MM.1S (cell line): ENCODE data around the gene ADPRS.

Experiments
- EZH2 ChIP-seq: fragments of 300-600 bp; sonication (generic); optimal IDR thresholded peaks from 2 replicates; pipeline ENCODE3; 2017; ENCODE audit warnings: low read depth, mild to moderate bottlenecking, antibody characterized with exemption, low read length, mixed read lengths
- TF ChIP-seq, protein P1 (sequence below): fragments of 300-600 bp; sonication (generic); IDR thresholded peaks from 2 replicates; pipeline ENCODE4 v1.5.1; 2016; ENCODE audit warnings: antibody characterized with exemption, low read length, mixed read lengths

DNA sequence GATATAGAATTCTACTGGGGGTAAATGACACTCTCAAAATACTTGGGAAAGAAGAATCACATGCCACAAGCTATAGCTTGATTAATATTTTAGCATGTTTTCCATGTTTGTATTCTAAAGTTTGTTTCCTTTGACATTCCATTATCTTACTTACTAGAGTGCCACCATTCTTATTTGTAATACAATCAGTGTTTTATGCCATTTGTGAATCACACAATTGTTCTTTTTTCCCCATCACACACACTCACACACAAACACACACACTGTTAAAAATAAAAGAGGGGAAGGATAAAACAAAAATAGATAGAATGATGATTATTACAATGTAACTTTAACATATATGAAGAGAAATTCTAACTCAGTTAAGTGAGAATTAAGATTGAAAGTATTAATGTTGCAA, 20.8 kb upstream of the ADPRS start:
- TF ChIP-seq, protein P1, sequence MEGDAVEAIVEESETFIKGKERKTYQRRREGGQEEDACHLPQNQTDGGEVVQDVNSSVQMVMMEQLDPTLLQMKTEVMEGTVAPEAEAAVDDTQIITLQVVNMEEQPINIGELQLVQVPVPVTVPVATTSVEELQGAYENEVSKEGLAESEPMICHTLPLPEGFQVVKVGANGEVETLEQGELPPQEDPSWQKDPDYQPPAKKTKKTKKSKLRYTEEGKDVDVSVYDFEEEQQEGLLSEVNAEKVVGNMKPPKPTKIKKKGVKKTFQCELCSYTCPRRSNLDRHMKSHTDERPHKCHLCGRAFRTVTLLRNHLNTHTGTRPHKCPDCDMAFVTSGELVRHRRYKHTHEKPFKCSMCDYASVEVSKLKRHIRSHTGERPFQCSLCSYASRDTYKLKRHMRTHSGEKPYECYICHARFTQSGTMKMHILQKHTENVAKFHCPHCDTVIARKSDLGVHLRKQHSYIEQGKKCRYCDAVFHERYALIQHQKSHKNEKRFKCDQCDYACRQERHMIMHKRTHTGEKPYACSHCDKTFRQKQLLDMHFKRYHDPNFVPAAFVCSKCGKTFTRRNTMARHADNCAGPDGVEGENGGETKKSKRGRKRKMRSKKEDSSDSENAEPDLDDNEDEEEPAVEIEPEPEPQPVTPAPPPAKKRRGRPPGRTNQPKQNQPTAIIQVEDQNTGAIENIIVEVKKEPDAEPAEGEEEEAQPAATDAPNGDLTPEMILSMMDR, result no peak
- TF ChIP-seq EZH2, result no peak
